ENCODE measurements around the gene CCDC106.

Gene CCDC106

GRCh38 chr19:55652311-55653128, 4.5 kb downstream of the CCDC106 start:
- no peak for DNase-seq

- peak; percentile 99 for DNase-seq
Measured at GRCh38 chr19:55653651-55654322, 5.8 kb downstream of the CCDC106 start.

- peak; percentile 100 for DNase-seq
Measured at GRCh38 chr19:55654323-55654867, 6.4 kb downstream of the CCDC106 start.

GRCh38 chr19:55654868-55655647, 7.0 kb downstream of the CCDC106 start, which contains the start of gene U2AF2:
TSS of gene U2AF2 (plus strand) at chr19:55655035. CDS start at chr19:55655105, 70 bp downstream.
- DNase-seq = peak; percentile 90

- no peak for DNase-seq
Measured at GRCh38 chr19:55655648-55656040, 7.6 kb downstream of the CCDC106 start.

- no peak for DNase-seq
Measured at GRCh38 chr19:55656552-55656951, 8.5 kb downstream of the CCDC106 start.

GRCh38 chr19:55656988-55657747, 9.2 kb downstream of the CCDC106 start:
- DNase-seq = no peak

- DNase-seq = no peak
Measured at GRCh38 chr19:55658846-55659459, 10.9 kb downstream of the CCDC106 start.

- no peak for DNase-seq
Measured at GRCh38 chr19:55659822-55660221, 11.8 kb downstream of the CCDC106 start.

GRCh38 chr19:55660404-55660803, 12.4 kb downstream of the CCDC106 start:
- no peak for DNase-seq

- no peak for DNase-seq
Measured at GRCh38 chr19:55660991-55661390, 13.0 kb downstream of the CCDC106 start.

GRCh38 chr19:55661826-55662225, 13.8 kb downstream of the CCDC106 start:
- no peak for DNase-seq

GRCh38 chr19:55663846-55664536, 16.0 kb downstream of the CCDC106 start:
- DNase-seq = no peak

GRCh38 chr19:55666343-55667005, 18.5 kb downstream of the CCDC106 start:
- DNase-seq = no peak

- DNase-seq = no peak
Measured at GRCh38 chr19:55667006-55667381, 19.0 kb downstream of the CCDC106 start.

- no peak for DNase-seq
Measured at GRCh38 chr19:55667511-55667910, 19.5 kb downstream of the CCDC106 start.

- DNase-seq = no peak
Measured at GRCh38 chr19:55667958-55668357, 19.9 kb downstream of the CCDC106 start.

GRCh38 chr19:55668603-55669348, 20.8 kb downstream of the CCDC106 start:
- DNase-seq = no peak

- DNase-seq = no peak
Measured at GRCh38 chr19:55669418-55670279, 21.6 kb downstream of the CCDC106 start.

Data from EL (cell line).